HEK293T (cell line): ENCODE data around the gene TMTC2.

Experiments
- ARNT ChIP-seq: fragments of 450-650 bp; IDR thresholded peaks from 2 replicates; pipeline ENCODE4 v1.6.1; 2017; ENCODE audit warnings: mild to moderate bottlenecking
- ELF4 ChIP-seq: fragments of 450-650 bp; IDR thresholded peaks from 2 replicates; pipeline ENCODE4 v1.6.1; 2017; ENCODE audit warnings: antibody characterized with exemption
- FOXK2 ChIP-seq: fragments of 450-650 bp; IDR thresholded peaks from 2 replicates; pipeline ENCODE4 v1.6.1; 2016; ENCODE audit warnings: mild to moderate bottlenecking
- FOXM1 ChIP-seq: fragments of 450-650 bp; IDR thresholded peaks from 2 replicates; pipeline ENCODE4 v1.6.1; 2017; ENCODE audit warnings: mild to moderate bottlenecking, borderline replicate concordance
- HDGF ChIP-seq: fragments of 450-650 bp; IDR thresholded peaks from 2 replicates; pipeline ENCODE4 v1.6.1; 2017; ENCODE audit warnings: antibody characterized with exemption, borderline replicate concordance
- NFRKB ChIP-seq: fragments of 450-650 bp; IDR thresholded peaks from 2 replicates; pipeline ENCODE4 v1.6.1; 2016; ENCODE audit warnings: mild to moderate bottlenecking, moderate library complexity
- PKNOX1 ChIP-seq: fragments of 450-650 bp; IDR thresholded peaks from 2 replicates; pipeline ENCODE4 v1.6.1; 2016
- SUZ12 ChIP-seq: fragments of 450-650 bp; IDR thresholded peaks from 2 replicates; pipeline ENCODE4 v1.6.1; 2016; ENCODE audit warnings: mild to moderate bottlenecking

GRCh38 chr12:82746668-82747067, 60.0 kb downstream of the TMTC2 start:
- TF ChIP-seq PKNOX1 (no peak), ELF4 (no peak), NFRKB (no peak), ARNT (no peak), FOXK2 (no peak), SUZ12 (no peak), HDGF (no peak), FOXM1 (no peak)
